WERI-Rb-1 (cell line): ENCODE results near the gene CDKAL1.
"Not testable (repeated sequence)": the region's sequence is repeated elsewhere in the genome, so short reads cannot be mapped to it uniquely, and the experiment has no call there.

Experiments
- DNase-seq: peaks from one replicate; pipeline ENCODE4 v3.0.0-alpha.2; 2020
- H3K27ac ChIP-seq: fragments of 250-450 bp; sonication (Bioruptor Pico); 2 replicates; pipeline ENCODE4 v1.5.1; 2020; ENCODE audit warnings: mild to moderate bottlenecking, moderate library complexity
- H3K27me3 ChIP-seq: fragments of 250-450 bp; sonication (Bioruptor Pico); 2 replicates; pipeline ENCODE4 v1.5.1; 2021; ENCODE audit warnings: mild to moderate bottlenecking, low read depth, moderate library complexity; ENCODE audit not compliant: insufficient read depth, severe bottlenecking
- H3K36me3 ChIP-seq: fragments of 250-450 bp; sonication (Bioruptor Pico); 2 replicates; pipeline ENCODE4 v1.5.1; 2020; ENCODE audit warnings: mild to moderate bottlenecking, moderate library complexity
- H3K4me3 ChIP-seq: 2 replicates; pipeline ENCODE4 v1.5.1; 2011; ENCODE audit warnings: low read depth, mild to moderate bottlenecking, control low read depth, low read length
- H3K9me3 ChIP-seq: fragments of 250-450 bp; sonication (Bioruptor Pico); 2 replicates; pipeline ENCODE4 v1.5.1; 2021; ENCODE audit warnings: mild to moderate bottlenecking, moderate library complexity; ENCODE audit not compliant: severe bottlenecking
- CTCF ChIP-seq: IDR thresholded peaks from 2 replicates; pipeline ENCODE4 v1.5.1; 2011; ENCODE audit warnings: low read depth, mild to moderate bottlenecking, control low read depth, inconsistent platforms, low read length

The CDKAL1 gene

GRCh38 chr6:20719980-20720379, 185.7 kb downstream of the CDKAL1 start:
- DNase-seq, result no peak
- no peak for TF ChIP-seq CTCF
- Histone ChIP-seq H3K9me3 (peaks cover 18% of the 10 kb centered on the region), H3K4me3 (no peak overlapping the region), H3K27ac (no peak overlapping the region), H3K27me3 (no peaks in the 10 kb centered on the region), H3K36me3 (peaks cover 12% of the 10 kb centered on the region)

GRCh38 chr6:20721121-20721520, 186.9 kb downstream of the CDKAL1 start:
- peaks cover 15% of the 10 kb centered on the region for H3K36me3 ChIP-seq
- not testable (repeated sequence) for DNase-seq, H3K27me3 ChIP-seq, H3K27ac ChIP-seq, H3K4me3 ChIP-seq
- H3K9me3 ChIP-seq, result peaks cover 16% of the 10 kb centered on the region

- TF ChIP-seq CTCF, result no peak
- Histone ChIP-seq H3K27ac (no peak overlapping the region), H3K36me3 (peaks cover 20% of the 10 kb centered on the region), H3K9me3 (peaks cover 16% of the 10 kb centered on the region), H3K4me3 (no peak overlapping the region), H3K27me3 (no peaks in the 10 kb centered on the region)
- no peak for DNase-seq
These were observed 188.2 kb downstream of the CDKAL1 start for GRCh38 chr6:20722455-20722854.

- H3K36me3 ChIP-seq, result peaks cover 20% of the 10 kb centered on the region
- H3K4me3 ChIP-seq, result no peak overlapping the region
- DNase-seq, result no peak
- H3K27me3 ChIP-seq, result no peaks in the 10 kb centered on the region
- H3K27ac ChIP-seq, result no peak overlapping the region
- peaks cover 16% of the 10 kb centered on the region for H3K9me3 ChIP-seq
- TF ChIP-seq CTCF, result no peak
These were observed 189.0 kb downstream of the CDKAL1 start for GRCh38 chr6:20723236-20723635.

- no peaks in the 10 kb centered on the region for H3K27me3 ChIP-seq
- H3K9me3 ChIP-seq, result peaks cover 16% of the 10 kb centered on the region
- H3K36me3 ChIP-seq, result peaks cover 20% of the 10 kb centered on the region
- TF ChIP-seq CTCF, result no peak
- no peak for DNase-seq
- H3K4me3 ChIP-seq, result no peak overlapping the region
- no peak overlapping the region for H3K27ac ChIP-seq
These were observed 190.4 kb downstream of the CDKAL1 start for GRCh38 chr6:20724443-20725190.

GRCh38 chr6:20725235-20725634, 191.0 kb downstream of the CDKAL1 start:
- Histone ChIP-seq H3K9me3 (peaks cover 16% of the 10 kb centered on the region), H3K36me3 (peaks cover 20% of the 10 kb centered on the region)
- not testable (repeated sequence) for H3K27me3 ChIP-seq, H3K4me3 ChIP-seq, H3K27ac ChIP-seq
- peak; percentile 22 for DNase-seq

GRCh38 chr6:20729086-20729485, 194.8 kb downstream of the CDKAL1 start:
- DNase-seq, result peak; percentile 71

GRCh38 chr6:20732362-20732761, 198.1 kb downstream of the CDKAL1 start:
- DNase-seq, result peak; percentile 92
- H3K9me3 ChIP-seq, result not testable (repeated sequence)

More at GRCh38 chr6:20729086-20729485, 194.8 kb downstream of the CDKAL1 start:
- H3K9me3 ChIP-seq, result no peaks in the 10 kb centered on the region
- H3K36me3 ChIP-seq, result peaks cover 12% of the 10 kb centered on the region; the same call in 1 of the 2 replicates
- no peak overlapping the region for H3K4me3 ChIP-seq
- no peaks in the 10 kb centered on the region for H3K27me3 ChIP-seq
- no peak for TF ChIP-seq CTCF
- peak overlapping the region; percentile 71 for H3K27ac ChIP-seq

More at GRCh38 chr6:20732362-20732761, 198.1 kb downstream of the CDKAL1 start:
- not testable (repeated sequence) for H3K36me3 ChIP-seq, H3K27me3 ChIP-seq
- peak overlapping the region; percentile 81 for H3K27ac ChIP-seq
- peak overlapping the region; percentile 21; the same call in 1 of the 2 replicates for H3K4me3 ChIP-seq
